H1 (cell line): Measurements from ENCODE around the gene TOP3A. TPM values are rescaled to one million over a fixed set of nuclear protein-coding genes. Genes with fewer than 3 reads are reported as not detected.

Experiments
- EP300 ChIP-seq, 2 experiments: IDR thresholded peaks; 1 replicate in 1 of 2; 2 replicates in 1 of 2; pipeline ENCODE4 v1.6.1; 2011 to 2012; ENCODE audit warnings: low read depth in 2 of 2, low read length in 2 of 2, mild to moderate bottlenecking in 2 of 2, borderline replicate concordance in 1 of 2, inconsistent platforms in 1 of 2, moderate library complexity in 1 of 2
- polyA plus RNA-seq, 7 experiments: library from polyadenylated mRNA; depleted of rRNA in 3 of 7; stranded (reverse) in 5 of 7; unstranded in 2 of 7; fragments of >200 nt in 5 of 7; fragments of 200-250 nt in 2 of 7; gene quantifications; 1 replicate in 5 of 7; 2 replicates in 1 of 7; 4 replicates in 1 of 7; pipeline versions ENCODE4 v1.2.1 to v1.2.3, GENCODE V29; 2011 to 2013; ENCODE audit warnings: missing spikeins in 2 of 7, mixed read lengths in 2 of 7
- total RNA-seq: library from RNA; stranded (reverse); fragmentation: NEBNext Ultra II Directional; extraction: Animal tissue kit (Norgen Biotek cat#: 25700); gene quantifications from 2 replicates; pipeline ENCODE4 v1.2.1, GENCODE V29; 2021
- TF ChIP-seq, protein P1 (sequence below): IDR thresholded peaks from 2 replicates; pipeline ENCODE4 v1.6.1; 2011; ENCODE audit warnings: low read depth, mild to moderate bottlenecking, low read length; ENCODE audit not compliant: insufficient read depth

Gene TOP3A
- total and polyA plus RNA-seq, 2 of the 8 experiments (the other 6 are each of a cell fraction or from before 2014, with no cell fraction given) = 23.4 to 54.3 TPM

DNA sequence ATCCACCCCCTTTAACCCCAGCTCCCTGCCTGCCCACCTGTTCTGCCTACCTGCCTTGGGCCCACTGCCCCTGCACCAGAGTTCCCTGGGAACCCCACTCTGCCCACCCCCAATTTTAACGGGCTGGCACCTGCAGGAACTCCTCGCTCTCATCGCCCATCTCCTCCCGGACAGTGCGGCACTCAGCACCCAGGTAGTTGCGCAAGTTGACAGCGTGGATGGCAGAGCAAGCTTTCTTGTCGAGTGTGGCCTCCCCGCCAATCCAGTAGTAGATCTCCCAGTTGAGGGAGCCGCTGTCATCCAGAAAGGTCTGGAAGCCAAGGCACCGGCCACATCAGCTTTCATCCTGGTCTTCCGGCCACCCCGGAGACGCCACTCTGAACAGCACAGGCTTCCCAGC lies 64.1 kb downstream of the TOP3A start (continued):
- TF ChIP-seq, protein P1, sequence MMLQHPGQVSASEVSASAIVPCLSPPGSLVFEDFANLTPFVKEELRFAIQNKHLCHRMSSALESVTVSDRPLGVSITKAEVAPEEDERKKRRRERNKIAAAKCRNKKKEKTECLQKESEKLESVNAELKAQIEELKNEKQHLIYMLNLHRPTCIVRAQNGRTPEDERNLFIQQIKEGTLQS = no peak
- TF ChIP-seq EP300 (IDR thresholded peaks at IDR 0.05; ENCODE audit: borderline replicate concordance in 1 of 2, low read depth in 2 of 2, low read length in 2 of 2) = no peak
